NCI-H460 (cell line): ENCODE results near the gene REPS1. TPM values are rescaled to one million over a fixed set of nuclear protein-coding genes. Genes with fewer than 3 reads are reported as not detected.

Experiments used
- DNase-seq: peaks from one replicate; pipeline ENCODE4 v3.0.0-alpha.2; 2016; ENCODE audit warnings: low read depth; ENCODE audit errors: extremely low read depth
- total RNA-seq: library from RNA; depleted of rRNA; stranded (reverse); fragments of >200 nt; shearing (Covaris generic); gene quantifications from 2 replicates; pipeline ENCODE4 v1.2.3, GENCODE V29; 2014; rRNA removed

REPS1 gene
- total RNA-seq, 1 experiment from 2014 or later, result 61.2 TPM

GRCh38 chr6:138865480-138866109 is 122.5 kb downstream of the REPS1 start:
- no peak for DNase-seq

- DNase-seq, result no peak
Measured at GRCh38 chr6:138864343-138864890, 123.6 kb downstream of the REPS1 start.

- DNase-seq, result no peak
Measured at GRCh38 chr6:138863321-138863720, 124.7 kb downstream of the REPS1 start.

- DNase-seq, result no peak
Measured at GRCh38 chr6:138862456-138862855, 125.6 kb downstream of the REPS1 start.

- DNase-seq, result no peak
Measured at GRCh38 chr6:138857775-138858174, 130.3 kb downstream of the REPS1 start.

GRCh38 chr6:138856654-138857053 is 131.4 kb downstream of the REPS1 start:
- no peak for DNase-seq

Other genes starting within 250 kb of the REPS1 start
- 13.2 and 15.4 TPM in 2 replicates for gene CCDC28A, start 214.5 kb downstream of the REPS1 start, total RNA-seq
- not detected in 2 replicates for gene ECT2L, start 192.2 kb downstream of the REPS1 start, total RNA-seq
- gene ABRACL, start 40.5 kb upstream of the REPS1 start, total RNA-seq, result 21.9 and 27.1 TPM in 2 replicates
- gene HECA, start 146.8 kb upstream of the REPS1 start, total RNA-seq, result 4.0 and 5.0 TPM in 2 replicates